Right cardiac atrium (tissue), 5 donors: ENCODE results near the gene TAF11L6. TPM values are rescaled to one million over a fixed set of nuclear protein-coding genes. Genes with fewer than 3 reads are reported as not detected.
"Not testable (repeated sequence)": the region's sequence is repeated elsewhere in the genome, so short reads cannot be mapped to it uniquely, and the experiment has no call there.

Source experiments
- ATAC-seq, 2 donors: fragments of 200-7000 bp; cut with Tn5 transposase; one replicate each; pipeline versions ENCODE4 v1.8.0 to v1.9.1; 2020; ENCODE audit warnings: moderate library complexity in 2 of 2, mild to moderate bottlenecking in 1 of 2
- DNase-seq, 3 donors: peaks; one replicate each; pipeline ENCODE4 v3.0.0-alpha.2; 2020
- H3K27ac ChIP-seq: one replicate; pipeline ENCODE4 v1.5.1; 2013; ENCODE audit warnings: mild to moderate bottlenecking, low read length, control low read depth, moderate library complexity
- H3K27me3 ChIP-seq: one replicate; pipeline ENCODE4 v1.6.1; 2013; ENCODE audit not compliant: control insufficient read depth, insufficient read depth
- H3K4me1 ChIP-seq: one replicate; pipeline ENCODE4 v1.6.1; 2013; ENCODE audit warnings: low read length; ENCODE audit not compliant: control insufficient read depth, insufficient read depth
- H3K4me3 ChIP-seq: one replicate; pipeline ENCODE4 v1.5.1; 2013; ENCODE audit warnings: low read length, control low read depth
- H3K9me3 ChIP-seq: one replicate; pipeline ENCODE4 v1.6.1; 2013; ENCODE audit warnings: low read length; ENCODE audit not compliant: control insufficient read depth
- WGBS: extraction: QIAGEN DNeasy Blood & Tissue Kit; methylation state at CpG from one replicate; pipeline ENCODE4 v1.1.7; 2013; 5-methylcytosine and 5-hydroxymethylcytosine counted together
- intact Hi-C, 4 donors: fragments of 100-400 bp; cut with DNase I; formaldehyde crosslinking; loops; one replicate each; pipeline versions ENCODE4 v1.11.0 to v1.14.0; 2022 to 2023
- long read RNA-seq, 4 donors: library from polyadenylated mRNA; unstranded; transcript quantifications; one replicate each; pipeline ENCODE4 v2.0.0, GENCODE V29; 2020 to 2021
- polyA plus RNA-seq: library from polyadenylated mRNA; stranded (reverse); fragments of 200-250 nt; gene quantifications from one replicate; pipeline ENCODE4 v1.2.3, GENCODE V29; 2013
- total RNA-seq, 4 donors: library from RNA; stranded (reverse); fragmentation: NEBNext Ultra II Directional; extraction: Animal tissue kit (Norgen Biotek cat#: 25700); gene quantifications; one replicate each; pipeline ENCODE4 v1.2.1, GENCODE V29; 2021
- donor health status: healthy with polysubstance abuse.
- donor health status: DM: no; HTN: yes; CAD: no.
- donor health status: DM: no; HTN: no; CAD: no.
- donor health status: DM: no; HTN: yes; CAD: no; lungs with severe emphysema.
- donor health status: DM: yes; HTN: yes; CAD: no.

TAF11L6 gene
- not detected for total RNA-seq
- polyA plus RNA-seq = not detected
- long read RNA-seq, donor 1 = 0 reads
- long read RNA-seq, donor 2 = 0 reads
- long read RNA-seq, donor 3 = 0 reads
- long read RNA-seq, donor 4 = 0 reads

DNA sequence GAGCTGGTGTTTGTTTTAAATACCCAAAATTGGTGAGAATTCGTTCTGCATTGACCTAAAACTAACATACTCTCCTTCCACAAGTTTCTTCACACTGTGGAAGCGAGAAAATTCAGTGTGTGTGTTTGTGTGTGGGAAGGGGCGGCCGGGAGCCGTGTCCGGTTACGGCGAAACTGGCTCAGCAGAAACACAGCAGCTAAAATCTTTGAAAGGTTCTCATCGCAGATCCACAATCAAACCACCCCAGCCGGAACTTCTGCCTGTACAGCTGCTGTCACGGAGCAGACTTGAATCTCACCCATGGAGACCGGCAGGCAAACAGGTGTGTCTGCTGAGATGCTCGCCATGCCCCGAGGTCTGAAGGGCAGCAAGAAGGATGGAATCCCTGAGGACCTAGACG is at the start of gene TAF11L6:
Gene TAF11L6, plus strand, starts transcription at position 301 of the 400 bp plus-strand sequence.
- H3K4me1 ChIP-seq, H3K4me3 ChIP-seq, intact Hi-C loops, DNase-seq, H3K9me3 ChIP-seq, H3K27me3 ChIP-seq, ATAC-seq, H3K27ac ChIP-seq: not testable (repeated sequence)
- no CpG with 5 or more reads among the region's 15 CpGs for WGBS

DNA sequence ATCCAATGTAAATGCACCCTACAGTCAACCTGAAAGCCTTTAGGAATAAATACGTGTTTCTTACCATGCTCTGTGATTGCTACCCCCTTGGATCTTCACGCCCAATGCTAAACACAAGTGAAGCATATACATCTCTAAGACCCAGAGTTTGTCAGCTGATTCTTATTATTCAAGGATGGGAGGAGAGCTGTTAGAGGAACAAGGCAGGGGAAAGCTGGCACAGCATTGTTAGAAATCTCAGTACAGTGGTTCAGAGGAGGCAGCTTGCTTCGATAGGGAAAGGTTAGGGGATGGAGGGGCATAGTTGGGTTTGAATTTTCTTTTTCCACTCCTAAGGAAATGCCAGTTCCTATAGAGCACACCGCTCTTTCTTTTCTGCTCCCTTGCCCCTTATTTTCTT is 47.1 kb upstream of the TAF11L6 start:
- Histone ChIP-seq H3K9me3 (peaks cover 1% of the 10 kb centered on the region), H3K4me3 (no peak overlapping the region), H3K27ac (no peak overlapping the region), H3K27me3 (no peaks in the 10 kb centered on the region), H3K4me1 (no peaks in the 10 kb centered on the region)
- DNase-seq (no peak), ATAC-seq (no peak)
- 64% methylated on average over 4 of the region's 4 CpGs for WGBS
- intact Hi-C loops = no loop called here

DNA sequence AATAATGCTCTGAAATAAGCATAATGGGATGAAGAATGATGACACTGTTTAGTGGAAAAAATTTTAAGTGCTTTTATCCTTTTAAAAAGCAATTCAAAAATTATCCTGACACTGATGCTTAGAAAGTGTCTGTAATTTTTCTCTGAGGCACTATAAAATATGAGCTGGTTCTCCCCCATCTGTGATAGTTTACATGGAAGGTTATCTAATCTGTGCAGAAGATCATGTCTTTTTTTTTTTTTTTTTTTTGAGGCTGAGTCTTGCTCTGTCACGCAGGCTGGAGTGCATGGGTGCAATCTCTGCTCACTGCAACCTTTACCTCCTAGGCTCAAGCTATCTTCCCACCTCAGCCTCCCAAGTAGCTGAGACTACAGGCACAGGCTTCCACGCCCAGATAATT is 45.7 kb upstream of the TAF11L6 start:
- Histone ChIP-seq H3K9me3 (peaks cover 1% of the 10 kb centered on the region), H3K27me3 (no peaks in the 10 kb centered on the region), H3K27ac (no peak overlapping the region), H3K4me3 (no peak overlapping the region), H3K4me1 (no peaks in the 10 kb centered on the region)
- WGBS = 66% methylated on average over 2 of the region's 2 CpGs
- DNase-seq = no peak
- intact Hi-C loops = no loop called here
- no peak for ATAC-seq

DNA sequence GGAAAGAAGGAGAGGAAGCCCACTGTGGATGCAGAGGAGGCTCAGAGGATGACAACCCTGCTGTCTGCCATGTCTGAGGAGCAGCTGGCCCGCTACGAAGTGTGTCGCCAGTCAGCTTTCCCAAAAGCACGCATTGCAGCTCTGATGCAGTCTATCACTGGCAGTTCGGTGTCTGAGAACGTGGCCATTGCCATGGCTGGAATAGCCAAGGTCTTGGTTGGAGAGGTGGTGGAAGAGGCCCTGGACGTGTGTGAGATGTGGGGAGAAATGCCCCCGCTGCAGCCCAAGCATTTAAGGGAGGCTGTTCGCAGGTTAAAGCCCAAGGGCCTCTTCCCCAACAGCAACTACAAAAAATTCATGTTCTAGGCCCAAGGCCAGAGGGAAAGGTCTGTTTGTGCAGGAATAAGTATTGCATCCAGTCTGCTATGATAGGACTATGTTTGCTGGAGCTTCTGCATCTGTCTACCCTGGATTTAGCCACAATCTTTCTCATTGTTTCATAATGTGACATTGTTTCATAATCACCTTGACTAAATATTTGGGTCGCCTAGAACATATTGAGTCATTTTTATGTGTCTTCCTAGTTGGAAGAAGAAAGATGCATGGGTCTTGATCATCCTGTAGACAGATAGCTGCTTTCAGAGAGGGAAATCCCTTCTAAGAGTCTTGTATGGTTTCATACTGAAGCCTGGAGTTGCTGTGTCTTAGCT is 41.9 kb upstream of the TAF11L6 start:
- H3K4me1 ChIP-seq = not testable (repeated sequence)

DNA sequence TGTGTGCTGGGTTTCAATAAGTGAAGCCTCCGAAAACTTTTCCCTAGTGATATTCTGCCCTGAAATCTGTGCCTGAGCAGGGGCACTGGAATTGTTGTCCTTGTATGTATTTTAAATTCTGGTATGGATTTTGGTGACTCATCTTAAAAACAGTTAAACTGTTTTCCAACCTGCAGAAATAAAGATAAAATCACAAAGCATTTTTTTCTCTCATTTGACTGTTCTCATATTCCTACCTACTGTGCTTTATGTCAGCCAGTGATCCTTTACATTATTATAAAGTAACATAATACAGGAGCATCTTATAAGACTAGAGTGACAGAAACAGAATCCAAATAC is 41.3 kb upstream of the TAF11L6 start:
- DNase-seq (no peak), ATAC-seq (no peak)
- intact Hi-C loops = no loop called here
- Histone ChIP-seq H3K4me1 (no peaks in the 10 kb centered on the region), H3K27me3 (no peaks in the 10 kb centered on the region), H3K27ac (no peak overlapping the region), H3K4me3 (no peak overlapping the region), H3K9me3 (no peaks in the 10 kb centered on the region)
- WGBS = 91% methylated on average over 1 of the region's 1 CpG

More for the DNA sequence above, 41.9 kb upstream of the TAF11L6 start:
- H3K27me3 ChIP-seq, intact Hi-C loops, H3K9me3 ChIP-seq, DNase-seq, H3K27ac ChIP-seq, ATAC-seq, H3K4me3 ChIP-seq: not testable (repeated sequence)
- 82% methylated on average over 10 of the region's 10 CpGs for WGBS

DNA sequence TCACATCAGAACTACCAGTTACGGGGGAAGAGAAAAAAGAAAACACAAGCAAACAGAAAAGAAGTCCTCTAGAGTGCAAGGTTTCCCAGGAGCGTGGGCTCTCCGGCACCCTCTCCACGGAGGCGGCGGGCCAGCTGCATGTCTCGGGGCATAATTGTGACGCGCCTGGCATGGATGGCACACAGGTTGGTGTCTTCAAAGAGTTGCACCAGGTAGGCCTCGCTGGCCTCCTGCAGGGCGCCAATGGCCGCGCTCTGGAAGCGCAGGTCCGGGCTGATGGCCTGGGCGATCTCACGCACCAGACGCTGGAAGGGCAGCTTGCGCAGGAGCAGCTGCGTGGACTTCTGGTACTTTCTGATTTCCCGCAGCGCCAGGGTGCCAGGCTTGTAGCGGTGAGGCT is 37.2 kb upstream of the TAF11L6 start:
- intact Hi-C loops, H3K27ac ChIP-seq, H3K4me1 ChIP-seq, H3K9me3 ChIP-seq, H3K4me3 ChIP-seq, ATAC-seq, H3K27me3 ChIP-seq, DNase-seq: not testable (repeated sequence)
- 97% methylated on average over 23 of the region's 23 CpGs for WGBS

DNA sequence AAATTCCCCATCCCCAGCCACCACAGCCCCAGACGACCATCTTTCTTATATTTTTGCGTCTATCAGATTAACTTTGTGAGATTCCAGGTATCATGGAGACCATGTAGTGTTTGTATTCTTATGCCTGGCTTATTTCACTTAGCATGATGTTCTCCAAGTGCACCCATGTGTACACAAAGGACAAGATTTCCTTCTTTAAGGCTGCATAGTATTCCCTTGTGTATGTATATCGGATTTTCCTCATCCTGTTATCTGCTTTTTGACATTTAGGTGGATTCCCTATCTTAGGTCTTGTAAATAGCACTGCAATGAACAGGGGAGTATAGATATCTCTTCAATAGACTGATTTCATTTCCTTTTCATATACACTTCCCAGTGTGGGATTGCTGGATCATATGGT is 35.7 kb upstream of the TAF11L6 start:
- WGBS = 85% methylated on average over 3 of the region's 3 CpGs
- Histone ChIP-seq H3K9me3 (peaks cover 2% of the 10 kb centered on the region), H3K4me1 (no peaks in the 10 kb centered on the region), H3K27ac (no peak overlapping the region), H3K27me3 (no peaks in the 10 kb centered on the region), H3K4me3 (no peak overlapping the region)
- intact Hi-C loops = no loop called here
- no peak for ATAC-seq
- DNase-seq = no peak

DNA sequence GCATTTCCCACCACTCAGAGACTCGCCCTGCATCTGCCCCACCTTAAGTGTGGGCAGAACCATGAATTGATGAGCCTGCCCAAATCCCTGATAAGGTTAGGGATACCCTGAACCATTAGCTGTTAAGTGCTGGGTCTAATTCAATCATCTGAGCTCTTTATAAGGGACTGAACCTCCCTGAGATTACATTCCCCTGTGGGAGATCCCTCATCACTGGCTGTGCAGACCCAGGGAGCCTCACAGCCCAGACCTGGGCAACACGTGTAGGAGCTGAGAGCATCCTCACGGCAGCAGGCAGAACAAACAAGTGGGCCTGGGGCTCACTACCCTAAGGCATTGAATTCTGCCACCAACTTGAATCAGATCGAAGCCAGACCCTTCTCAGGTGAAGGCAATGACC is 31.0 kb upstream of the TAF11L6 start:
- no peaks in the 10 kb centered on the region for H3K4me1 ChIP-seq
- H3K27me3 ChIP-seq = no peaks in the 10 kb centered on the region
- intact Hi-C loops = no loop called here
- ATAC-seq (no peak), DNase-seq (no peak)
- peaks cover 4% of the 10 kb centered on the region for H3K9me3 ChIP-seq
- H3K4me3 ChIP-seq = no peak overlapping the region
- H3K27ac ChIP-seq = no peak overlapping the region
- WGBS = 50% methylated on average over 4 of the region's 4 CpGs

DNA sequence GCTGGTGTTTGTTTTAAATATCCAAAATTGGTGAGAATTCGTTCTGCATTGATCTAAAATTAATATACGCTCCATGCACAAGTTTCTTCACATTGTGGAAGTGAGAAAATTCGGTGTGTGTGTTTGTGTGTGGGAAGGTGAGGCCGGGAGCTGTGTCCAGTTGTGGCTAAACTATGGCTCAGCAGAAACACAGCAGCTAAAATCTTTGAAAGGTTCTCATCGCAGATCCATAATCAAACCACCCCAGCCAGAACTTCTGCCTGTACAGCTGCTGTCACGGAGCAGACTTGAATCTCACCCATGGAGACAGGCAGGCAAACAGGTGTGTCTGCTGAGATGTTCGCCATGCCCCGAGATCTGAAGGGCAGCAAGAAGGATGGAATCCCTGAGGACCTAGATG is 30.5 kb upstream of the TAF11L6 start, which contains the start of gene TAF11L2:
Gene TAF11L2, plus strand, starts transcription at position 301 of the 400 bp plus-strand sequence.
- 82% methylated on average over 8 of the region's 8 CpGs for WGBS
- DNase-seq, ATAC-seq, H3K27ac ChIP-seq, H3K4me1 ChIP-seq, H3K4me3 ChIP-seq, H3K9me3 ChIP-seq, H3K27me3 ChIP-seq, intact Hi-C loops: not testable (repeated sequence)

DNA sequence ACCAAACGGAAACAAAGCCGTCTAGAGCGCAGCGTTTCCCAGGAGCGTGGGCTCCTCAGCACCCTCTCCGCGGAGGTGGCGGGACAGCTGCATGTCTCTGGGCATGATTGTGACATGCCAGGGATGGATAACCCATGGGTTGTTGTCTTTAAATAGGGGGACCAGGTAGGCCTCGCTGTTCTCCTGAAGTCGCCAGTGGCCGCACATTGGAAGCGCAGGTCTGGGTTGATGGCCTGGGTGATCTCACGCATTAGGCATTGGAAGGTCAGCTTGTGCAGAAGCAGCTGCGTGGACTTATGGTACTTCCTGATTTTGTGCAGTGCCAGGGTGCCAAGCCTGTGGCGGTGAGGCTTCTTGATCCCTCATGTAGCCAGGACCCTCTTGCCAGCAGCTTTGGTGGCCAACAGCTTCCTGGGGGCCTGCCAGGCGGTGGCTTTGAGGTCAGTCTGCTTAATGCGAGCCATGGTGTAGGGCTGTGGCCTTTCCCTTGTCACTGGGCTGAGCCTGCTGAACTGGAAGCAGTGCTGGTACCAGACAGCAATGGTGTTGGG is 16.6 kb upstream of the TAF11L6 start:
- DNase-seq (no peak), ATAC-seq (no peak)
- Histone ChIP-seq H3K9me3 (no peaks in the 10 kb centered on the region), H3K27me3 (no peaks in the 10 kb centered on the region), H3K27ac (no peak overlapping the region), H3K4me1 (no peaks in the 10 kb centered on the region), H3K4me3 (no peak overlapping the region)
- 93% methylated on average over 17 of the region's 17 CpGs for WGBS
- intact Hi-C loops = no loop called here

DNA sequence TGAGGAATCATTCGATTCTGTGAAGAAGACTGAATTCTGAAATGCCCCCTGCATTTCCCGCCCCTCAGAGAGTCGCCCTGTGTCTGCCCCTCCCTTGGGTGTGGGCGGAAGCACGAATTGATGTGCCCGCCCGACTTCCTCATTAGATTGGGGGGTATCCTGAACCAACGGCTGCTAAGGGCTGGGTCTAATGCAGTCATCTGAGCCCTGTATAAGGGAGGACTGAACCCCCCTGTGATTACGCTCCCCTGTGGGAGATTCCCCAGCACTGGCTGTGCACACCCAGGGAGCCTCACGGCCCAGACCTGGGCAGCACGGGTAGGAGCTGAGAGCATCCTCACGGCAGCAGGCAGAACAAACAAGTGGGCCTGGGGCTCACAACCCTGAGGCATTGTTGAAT is 10.9 kb upstream of the TAF11L6 start:
- H3K27me3 ChIP-seq, DNase-seq, H3K9me3 ChIP-seq, ATAC-seq, intact Hi-C loops, H3K27ac ChIP-seq, H3K4me1 ChIP-seq, H3K4me3 ChIP-seq: not testable (repeated sequence)
- 74% methylated on average over 8 of the region's 12 CpGs for WGBS
